ENCODE results near the gene DEK. TPM values are rescaled to one million over a fixed set of nuclear protein-coding genes. Genes with fewer than 3 reads are reported as not detected.

The DEK gene
- total RNA-seq, 1 donor from 2014 or later, result 39.9 TPM

DNA sequence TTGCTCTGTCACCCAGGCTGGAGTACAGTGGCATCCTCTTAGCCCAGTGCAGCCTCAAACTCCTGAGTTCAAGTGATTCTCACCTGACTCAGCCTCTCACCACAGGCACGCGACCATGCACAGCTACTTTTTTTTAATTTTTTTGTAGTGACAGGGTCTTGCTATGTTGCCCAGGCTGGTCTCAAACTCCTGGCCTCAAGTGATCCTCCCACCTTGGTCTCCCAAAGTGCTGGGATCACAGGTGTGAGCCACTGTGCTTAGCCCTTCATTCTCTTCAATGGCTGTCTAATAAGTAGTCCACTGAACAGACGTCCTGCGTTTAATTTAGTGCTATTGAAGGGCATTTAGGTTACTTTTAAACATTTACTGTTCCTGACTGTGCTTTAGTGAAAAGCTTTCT lies 81.8 kb downstream of the DEK start:
- FAIRE-seq (no peak), DNase-seq (ENCODE audit: low read depth) (no peak)
- peaks cover 3% of the 10 kb centered on the region for H3K36me3 Mint-ChIP-seq (ENCODE audit: low read depth, unreplicated experiment)
- no peak overlapping the region for H3K4me2 ChIP-seq (ENCODE audit: low read length)
- no peak overlapping the region for H3K4me3 Mint-ChIP-seq (ENCODE audit: unreplicated experiment)
- peaks cover 19% of the 10 kb centered on the region for H3K4me1 Mint-ChIP-seq (ENCODE audit: low read depth, unreplicated experiment)
- H3K27me3 Mint-ChIP-seq (ENCODE audit: low read depth, unreplicated experiment), result no peaks in the 10 kb centered on the region
- no peaks in the 10 kb centered on the region for H4K20me1 ChIP-seq (ENCODE audit: insufficient read depth, low read length)
- no peaks in the 10 kb centered on the region for H3K9me3 Mint-ChIP-seq (ENCODE audit: unreplicated experiment)
- no peaks in the 10 kb centered on the region for H3K27me3 ChIP-seq (ENCODE audit: insufficient read depth, low read length)
- no peaks in the 10 kb centered on the region for H3K4me1 ChIP-seq (ENCODE audit: insufficient read depth, low read length)
- no peaks in the 10 kb centered on the region for H3K36me3 ChIP-seq (ENCODE audit: insufficient read depth, low read length)
- H2AFZ ChIP-seq (ENCODE audit: low read depth, low read length), result no peak overlapping the region
- H3K9me3 ChIP-seq (ENCODE audit: insufficient read depth, low read depth, low read length), result no peaks in the 10 kb centered on the region
- H3K4me3 ChIP-seq (ENCODE audit: insufficient read depth, low read depth, low read length), result no peak overlapping the region
- H3K27ac ChIP-seq (ENCODE audit: low read depth, low read length), result no peak overlapping the region
- no peaks in the 10 kb centered on the region for H3K79me2 ChIP-seq (ENCODE audit: insufficient read depth, low read length)
- no peak overlapping the region for H3K27ac Mint-ChIP-seq (ENCODE audit: unreplicated experiment)
- no peak overlapping the region for H3K9ac ChIP-seq (ENCODE audit: low read length)
- TF ChIP-seq CTCF (IDR thresholded peaks at IDR 0.05; ENCODE audit: insufficient read depth, low read depth, low read length), result no peak

DNA sequence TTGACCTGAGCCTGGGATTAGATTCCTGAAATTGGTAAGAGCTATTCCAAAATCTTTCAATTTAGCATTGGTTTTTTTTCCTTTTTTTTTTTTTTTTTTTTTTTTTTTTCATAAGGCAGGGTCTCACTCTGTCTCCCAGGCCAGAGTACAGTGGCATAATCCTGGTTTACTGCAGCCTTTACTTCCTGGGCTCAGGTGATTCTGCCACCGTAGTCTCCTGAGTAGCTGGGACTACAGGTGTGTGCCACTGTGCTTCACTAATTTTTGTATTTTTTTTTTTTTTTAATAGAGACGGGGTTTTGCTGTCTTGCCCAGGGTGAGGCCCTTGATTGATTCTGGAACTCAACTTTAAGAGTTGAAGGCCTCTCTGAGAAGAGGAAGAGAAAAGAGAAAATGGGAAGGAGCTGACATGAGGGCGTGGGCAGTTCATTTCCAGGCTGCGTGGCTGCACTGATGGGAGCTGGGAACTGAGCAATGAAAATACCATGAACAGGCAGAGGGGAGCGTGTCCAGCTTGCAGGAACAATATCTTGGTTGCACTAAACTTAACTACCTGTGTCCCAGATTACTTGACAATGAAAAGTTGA lies 84.5 kb downstream of the DEK start:
- Histone ChIP-seq H2AFZ (ENCODE audit: low read depth, low read length) (no peak overlapping the region), H3K9me3 (ENCODE audit: insufficient read depth, low read depth, low read length) (no peaks in the 10 kb centered on the region), H3K27me3 (ENCODE audit: insufficient read depth, low read length) (no peaks in the 10 kb centered on the region), H4K20me1 (ENCODE audit: insufficient read depth, low read length) (no peaks in the 10 kb centered on the region), H3K27ac (ENCODE audit: low read depth, low read length) (no peak overlapping the region), H3K4me2 (ENCODE audit: low read length) (no peak overlapping the region), H3K79me2 (ENCODE audit: insufficient read depth, low read length) (no peaks in the 10 kb centered on the region), H3K36me3 (ENCODE audit: insufficient read depth, low read length) (no peaks in the 10 kb centered on the region), H3K9ac (ENCODE audit: low read length) (no peak overlapping the region), H3K4me3 (ENCODE audit: insufficient read depth, low read depth, low read length) (no peak overlapping the region), H3K4me1 (ENCODE audit: insufficient read depth, low read length) (no peaks in the 10 kb centered on the region)
- no peak for FAIRE-seq
- peaks cover 2% of the 10 kb centered on the region for H3K4me1 Mint-ChIP-seq (ENCODE audit: low read depth, unreplicated experiment)
- H3K9me3 Mint-ChIP-seq (ENCODE audit: unreplicated experiment), result no peaks in the 10 kb centered on the region
- DNase-seq (ENCODE audit: low read depth), result no peak
- no peaks in the 10 kb centered on the region for H3K27me3 Mint-ChIP-seq (ENCODE audit: low read depth, unreplicated experiment)
- no peak for TF ChIP-seq EZH2 (IDR thresholded peaks at IDR 0.05; ENCODE audit: insufficient read depth, low read length)
- no peak for TF ChIP-seq CTCF (IDR thresholded peaks at IDR 0.05; ENCODE audit: insufficient read depth, low read depth, low read length)
- peaks cover 10% of the 10 kb centered on the region for H3K36me3 Mint-ChIP-seq (ENCODE audit: low read depth, unreplicated experiment)
- H3K27ac Mint-ChIP-seq (ENCODE audit: unreplicated experiment), result no peak overlapping the region
- H3K4me3 Mint-ChIP-seq (ENCODE audit: unreplicated experiment), result no peak overlapping the region

GRCh38 chr6:18178960-18179615 lies 85.2 kb downstream of the DEK start:
- no peak for FAIRE-seq
- DNase-seq (ENCODE audit: low read depth), result no peak
- H3K4me3 ChIP-seq (ENCODE audit: insufficient read depth, low read depth, low read length), result no peak overlapping the region
- no peaks in the 10 kb centered on the region for H3K9me3 ChIP-seq (ENCODE audit: insufficient read depth, low read depth, low read length)
- no peak overlapping the region for H3K9ac ChIP-seq (ENCODE audit: low read length)
- H3K27ac Mint-ChIP-seq (ENCODE audit: unreplicated experiment), result no peak overlapping the region
- no peak overlapping the region for H3K4me3 Mint-ChIP-seq (ENCODE audit: unreplicated experiment)
- H3K27me3 ChIP-seq (ENCODE audit: insufficient read depth, low read length), result no peaks in the 10 kb centered on the region
- H3K27me3 Mint-ChIP-seq (ENCODE audit: low read depth, unreplicated experiment), result no peaks in the 10 kb centered on the region
- H3K79me2 ChIP-seq (ENCODE audit: insufficient read depth, low read length), result no peaks in the 10 kb centered on the region
- peaks cover 12% of the 10 kb centered on the region for H3K36me3 Mint-ChIP-seq (ENCODE audit: low read depth, unreplicated experiment)
- no peak overlapping the region for H3K4me2 ChIP-seq (ENCODE audit: low read length)
- H3K4me1 Mint-ChIP-seq (ENCODE audit: low read depth, unreplicated experiment), result peaks cover 2% of the 10 kb centered on the region
- no peaks in the 10 kb centered on the region for H3K9me3 Mint-ChIP-seq (ENCODE audit: unreplicated experiment)
- no peak overlapping the region for H2AFZ ChIP-seq (ENCODE audit: low read depth, low read length)
- TF ChIP-seq EZH2 (IDR thresholded peaks at IDR 0.05; ENCODE audit: insufficient read depth, low read length), result no peak
- no peak for TF ChIP-seq CTCF (IDR thresholded peaks at IDR 0.05; ENCODE audit: insufficient read depth, low read depth, low read length)
- no peaks in the 10 kb centered on the region for H3K4me1 ChIP-seq (ENCODE audit: insufficient read depth, low read length)
- H3K27ac ChIP-seq (ENCODE audit: low read depth, low read length), result no peak overlapping the region
- H3K36me3 ChIP-seq (ENCODE audit: insufficient read depth, low read length), result no peaks in the 10 kb centered on the region
- no peaks in the 10 kb centered on the region for H4K20me1 ChIP-seq (ENCODE audit: insufficient read depth, low read length)

All from astrocyte (in vitro differentiated cells and primary cell).